Activated naive CD8-positive, alpha-beta T cell treated with anti-CD3 and anti-CD28 coated beads, Interleukin-2, amount 50 U/mL, for 24 hours (primary cell): ENCODE measurements around the gene OR2C3.
A peak's percentile ranks its signal among the peaks of the same experiment; 100 is the strongest.

Source experiments
- ATAC-seq: fragments of 150-1000 bp; cut with Tn5 transposase; one replicate; pipeline ENCODE4 v1.10.0; 2021
- DNase-seq: peaks from one replicate; pipeline ENCODE4 v3.0.0; 2021
- H3K27ac Mint-ChIP-seq: one replicate; pipeline ENCODE4 v1.8.0; 2021; ENCODE audit warnings: mild to moderate bottlenecking, mixed read lengths
- H3K27me3 Mint-ChIP-seq: one replicate; pipeline ENCODE4 v1.8.0; 2021; ENCODE audit warnings: mixed read lengths
- H3K36me3 Mint-ChIP-seq: one replicate; pipeline ENCODE4 v1.8.0; 2021; ENCODE audit warnings: low read depth, mixed read lengths
- H3K4me1 Mint-ChIP-seq: one replicate; pipeline ENCODE4 v1.8.0; 2021; ENCODE audit warnings: mixed read lengths
- H3K4me3 Mint-ChIP-seq: one replicate; pipeline ENCODE4 v1.8.0; 2021; ENCODE audit warnings: mild to moderate bottlenecking, moderate library complexity, mixed read lengths
- H3K9me3 Mint-ChIP-seq: one replicate; pipeline ENCODE4 v1.8.0; 2021; ENCODE audit warnings: mixed read lengths

OR2C3 gene

GRCh38 chr1:247536340-247536739 lies at the start of gene OR2C3:
OR2C3 (minus strand) TSS chr1:247536440; CDS start chr1:247532511, 3,929 bp downstream.
- no peak for ATAC-seq
- Mint-ChIP-seq H3K4me3 (no peak within 1 kb of the TSS), H3K9me3 (no peaks in the 10 kb centered on the region), H3K36me3 (no peaks in the 10 kb centered on the region), H3K4me1 (peaks cover 2% of the 10 kb centered on the region), H3K27ac (no peak within 1 kb of the TSS), H3K27me3 (peaks cover 11% of the 10 kb centered on the region)
- no peak for DNase-seq

GRCh38 chr1:247578946-247579460 lies 42.8 kb upstream of the OR2C3 start:
- Mint-ChIP-seq H3K27me3 (peaks cover 2% of the 10 kb centered on the region), H3K4me3 (no peak overlapping the region), H3K4me1 (no peaks in the 10 kb centered on the region), H3K36me3 (no peaks in the 10 kb centered on the region), H3K27ac (no peak overlapping the region), H3K9me3 (no peaks in the 10 kb centered on the region)
- no peak for DNase-seq
- no peak for ATAC-seq

GRCh38 chr1:247576514-247576913 lies 40.3 kb upstream of the OR2C3 start:
- Mint-ChIP-seq H3K9me3 (peaks cover 5% of the 10 kb centered on the region), H3K27ac (no peak overlapping the region), H3K36me3 (no peaks in the 10 kb centered on the region), H3K4me1 (no peaks in the 10 kb centered on the region), H3K4me3 (no peak overlapping the region), H3K27me3 (peaks cover 7% of the 10 kb centered on the region)
- ATAC-seq: no peak
- no peak for DNase-seq

- DNase-seq (no peak), ATAC-seq (no peak)
- H3K27me3 Mint-ChIP-seq: peaks cover 9% of the 10 kb centered on the region
- H3K4me3 Mint-ChIP-seq: no peak overlapping the region
- H3K27ac Mint-ChIP-seq: no peak overlapping the region
- H3K36me3 Mint-ChIP-seq: no peaks in the 10 kb centered on the region
- no peaks in the 10 kb centered on the region for H3K4me1 Mint-ChIP-seq
- H3K9me3 Mint-ChIP-seq: peaks cover 16% of the 10 kb centered on the region
These were observed 38.4 kb upstream of the OR2C3 start for GRCh38 chr1:247574664-247575063.

- Mint-ChIP-seq H3K4me1 (no peaks in the 10 kb centered on the region), H3K4me3 (no peak overlapping the region), H3K9me3 (peaks cover 16% of the 10 kb centered on the region), H3K27ac (no peak overlapping the region), H3K36me3 (no peaks in the 10 kb centered on the region), H3K27me3 (peaks cover 10% of the 10 kb centered on the region)
- no peak for DNase-seq
- ATAC-seq: no peak
These were observed 38.0 kb upstream of the OR2C3 start for GRCh38 chr1:247574236-247574635.

GRCh38 chr1:247562198-247562597 lies 26.0 kb upstream of the OR2C3 start:
- no peak for DNase-seq
- ATAC-seq: no peak
- H3K27ac Mint-ChIP-seq: no peak overlapping the region
- H3K9me3 Mint-ChIP-seq: no peaks in the 10 kb centered on the region
- H3K36me3 Mint-ChIP-seq: no peaks in the 10 kb centered on the region
- peaks cover 14% of the 10 kb centered on the region for H3K4me1 Mint-ChIP-seq
- no peaks in the 10 kb centered on the region for H3K27me3 Mint-ChIP-seq
- no peak overlapping the region for H3K4me3 Mint-ChIP-seq

- Mint-ChIP-seq H3K4me1 (peaks cover 16% of the 10 kb centered on the region), H3K27me3 (no peaks in the 10 kb centered on the region), H3K36me3 (peaks cover 1% of the 10 kb centered on the region), H3K27ac (no peak overlapping the region), H3K9me3 (no peaks in the 10 kb centered on the region), H3K4me3 (no peak overlapping the region)
- no peak for ATAC-seq
- no peak for DNase-seq
These were observed 25.5 kb upstream of the OR2C3 start for GRCh38 chr1:247561711-247562110.

GRCh38 chr1:247557926-247558674 lies 21.9 kb upstream of the OR2C3 start:
- Mint-ChIP-seq H3K27me3 (no peaks in the 10 kb centered on the region), H3K9me3 (no peaks in the 10 kb centered on the region), H3K4me1 (peaks cover 16% of the 10 kb centered on the region), H3K4me3 (no peak overlapping the region), H3K36me3 (peaks cover 1% of the 10 kb centered on the region), H3K27ac (no peak overlapping the region)
- DNase-seq (no peak), ATAC-seq (peak; percentile 63)

GRCh38 chr1:247552231-247552630 lies 16.0 kb upstream of the OR2C3 start:
- Mint-ChIP-seq H3K4me1 (peaks cover 13% of the 10 kb centered on the region), H3K4me3 (no peak overlapping the region), H3K27me3 (peaks cover 11% of the 10 kb centered on the region), H3K36me3 (peaks cover 1% of the 10 kb centered on the region), H3K27ac (no peak overlapping the region), H3K9me3 (no peaks in the 10 kb centered on the region)
- no peak for ATAC-seq
- DNase-seq: no peak

- Mint-ChIP-seq H3K4me1 (peaks cover 10% of the 10 kb centered on the region), H3K36me3 (peaks cover under 1% of the 10 kb centered on the region), H3K27me3 (peaks cover 13% of the 10 kb centered on the region), H3K9me3 (no peaks in the 10 kb centered on the region), H3K27ac (no peak overlapping the region), H3K4me3 (no peak overlapping the region)
- DNase-seq (no peak), ATAC-seq (no peak)
These were observed 15.5 kb upstream of the OR2C3 start for GRCh38 chr1:247551721-247552120.

- no peak within 1 kb of the TSS for H3K27ac Mint-ChIP-seq
- H3K36me3 Mint-ChIP-seq: no peaks in the 10 kb centered on the region
- H3K4me3 Mint-ChIP-seq: no peak within 1 kb of the TSS
- no peaks in the 10 kb centered on the region for H3K9me3 Mint-ChIP-seq
- ATAC-seq (peak; percentile 28), DNase-seq (peak; percentile 9)
- peaks cover 13% of the 10 kb centered on the region for H3K27me3 Mint-ChIP-seq
- peaks cover 10% of the 10 kb centered on the region for H3K4me1 Mint-ChIP-seq
These were observed 12.5 kb upstream of the OR2C3 start, which contains the start of gene GCSAML for GRCh38 chr1:247548769-247549182. GCSAML (plus strand) TSS chr1:247549134; CDS start chr1:247549192, 58 bp downstream.

GRCh38 chr1:247548092-247548491 lies 11.9 kb upstream of the OR2C3 start:
- Mint-ChIP-seq H3K9me3 (no peaks in the 10 kb centered on the region), H3K27ac (no peak overlapping the region), H3K27me3 (peaks cover 13% of the 10 kb centered on the region), H3K36me3 (no peaks in the 10 kb centered on the region), H3K4me3 (no peak overlapping the region), H3K4me1 (peaks cover 10% of the 10 kb centered on the region)
- DNase-seq (no peak), ATAC-seq (no peak)

- no peak for DNase-seq
- Mint-ChIP-seq H3K27me3 (peaks cover 3% of the 10 kb centered on the region), H3K36me3 (no peaks in the 10 kb centered on the region), H3K9me3 (no peaks in the 10 kb centered on the region), H3K4me3 (no peak overlapping the region), H3K27ac (no peak overlapping the region), H3K4me1 (no peaks in the 10 kb centered on the region)
- ATAC-seq: no peak
These were observed 6.6 kb upstream of the OR2C3 start for GRCh38 chr1:247542811-247543210.

GRCh38 chr1:247540581-247540980 lies 4.3 kb upstream of the OR2C3 start:
- Mint-ChIP-seq H3K27me3 (peaks cover 6% of the 10 kb centered on the region), H3K4me1 (peaks cover 2% of the 10 kb centered on the region), H3K9me3 (no peaks in the 10 kb centered on the region), H3K4me3 (no peak overlapping the region), H3K27ac (no peak overlapping the region), H3K36me3 (no peaks in the 10 kb centered on the region)
- ATAC-seq (no peak), DNase-seq (no peak)

GRCh38 chr1:247539215-247539614 lies 3.0 kb upstream of the OR2C3 start:
- H3K9me3 Mint-ChIP-seq: no peaks in the 10 kb centered on the region
- H3K36me3 Mint-ChIP-seq: no peaks in the 10 kb centered on the region
- DNase-seq (no peak), ATAC-seq (no peak)
- H3K27ac Mint-ChIP-seq: no peak overlapping the region
- H3K4me1 Mint-ChIP-seq: peaks cover 2% of the 10 kb centered on the region
- H3K27me3 Mint-ChIP-seq: peaks cover 6% of the 10 kb centered on the region
- no peak overlapping the region for H3K4me3 Mint-ChIP-seq
